MM.1S (cell line): ENCODE data around the gene NKRF.

Experiments
- DNase-seq: peaks from one replicate; pipeline ENCODE4 v3.0.0-alpha.2; 2015
- H2AFZ ChIP-seq: fragments of 300-600 bp; sonication (generic); 2 replicates; pipeline ENCODE4 v1.6.0; 2016; ENCODE audit warnings: antibody characterized with exemption, low read length
- H3F3A ChIP-seq: fragments of 300-600 bp; sonication (generic); 2 replicates; pipeline ENCODE4 v1.6.1; 2016; ENCODE audit warnings: mild to moderate bottlenecking, antibody characterized with exemption, low read length, moderate library complexity, mixed read lengths; ENCODE audit not compliant: insufficient read depth
- H3K27ac ChIP-seq: fragments of 300-600 bp; sonication (generic); 2 replicates; pipeline ENCODE4 v1.5.1; 2016; ENCODE audit warnings: mild to moderate bottlenecking, low read length
- H3K27me3 ChIP-seq: fragments of 300-600 bp; sonication (generic); replicated peaks from 2 replicates; pipeline ENCODE4 v1.6.0; 2016; ENCODE audit warnings: low read length; ENCODE audit not compliant: insufficient read depth
- H3K36me3 ChIP-seq: fragments of 300-600 bp; sonication (generic); replicated peaks from 2 replicates; pipeline ENCODE4 v1.6.1; 2016; ENCODE audit warnings: mild to moderate bottlenecking, low read length, mixed read lengths; ENCODE audit not compliant: insufficient read depth
- H3K4me1 ChIP-seq: fragments of 300-600 bp; sonication (generic); 2 replicates; pipeline ENCODE4 v1.6.1; 2016; ENCODE audit warnings: low read length, mixed read lengths
- H3K4me2 ChIP-seq: fragments of 300-600 bp; sonication (generic); 2 replicates; pipeline ENCODE4 v1.6.0; 2016; ENCODE audit warnings: low read depth, low read length
- H3K4me3 ChIP-seq: fragments of 300-600 bp; sonication (generic); 2 replicates; pipeline ENCODE4 v1.5.1; 2016; ENCODE audit warnings: low read length, mixed read lengths
- H3K79me2 ChIP-seq: fragments of 300-600 bp; sonication (generic); 2 replicates; pipeline ENCODE4 v1.6.1; 2016; ENCODE audit warnings: mixed run types, low read length, mixed read lengths
- H3K9ac ChIP-seq: fragments of 300-600 bp; sonication (generic); 2 replicates; pipeline ENCODE4 v1.6.1; 2016; ENCODE audit warnings: low read length, mixed read lengths
- H3K9me2 ChIP-seq: fragments of 300-600 bp; sonication (generic); replicated peaks from 2 replicates; pipeline ENCODE4 v1.6.1; 2016; ENCODE audit warnings: mild to moderate bottlenecking, low read length, mixed read lengths; ENCODE audit not compliant: insufficient read depth
- H3K9me3 ChIP-seq: fragments of 300-600 bp; sonication (generic); replicated peaks from 2 replicates; pipeline ENCODE4 v1.6.1; 2016; ENCODE audit warnings: mild to moderate bottlenecking, low read length, mixed read lengths; ENCODE audit not compliant: insufficient read depth
- H4K20me1 ChIP-seq: fragments of 300-600 bp; sonication (generic); 2 replicates; pipeline ENCODE4 v1.6.1; 2016; ENCODE audit warnings: mild to moderate bottlenecking, low read length, moderate library complexity, mixed read lengths; ENCODE audit not compliant: insufficient read depth
- CTCF ChIP-seq: fragments of 300-600 bp; sonication (generic); IDR thresholded peaks from 2 replicates; pipeline ENCODE4 v1.5.1; 2016; ENCODE audit warnings: antibody characterized with exemption, low read length, mixed read lengths
- EZH2 ChIP-seq: fragments of 300-600 bp; sonication (generic); optimal IDR thresholded peaks from 2 replicates; pipeline ENCODE3; 2017; ENCODE audit warnings: low read depth, mild to moderate bottlenecking, antibody characterized with exemption, low read length, mixed read lengths
- EZH2phosphoT487 ChIP-seq: fragments of 300-600 bp; sonication (generic); IDR thresholded peaks from 2 replicates; pipeline ENCODE4 v1.6.1; 2018; ENCODE audit warnings: antibody characterized with exemption, low read length

Gene NKRF

GRCh38 chrX:119541188-119541587, 65.0 kb downstream of the NKRF start:
- H3K4me1 ChIP-seq, result no peaks in the 10 kb centered on the region
- H3K79me2 ChIP-seq, result no peaks in the 10 kb centered on the region
- H3K27ac ChIP-seq, result no peak overlapping the region
- H3K27me3 ChIP-seq, result no peaks in the 10 kb centered on the region
- DNase-seq, result no peak
- TF ChIP-seq CTCF (no peak), EZH2phosphoT487 (no peak), EZH2 (no peak)
- H3K4me3 ChIP-seq, result no peak overlapping the region
- H3K9ac ChIP-seq, result no peak overlapping the region
- H3K9me2 ChIP-seq, result no peaks in the 10 kb centered on the region
- H2AFZ ChIP-seq, result no peak overlapping the region
- H3K9me3 ChIP-seq, result no peaks in the 10 kb centered on the region
- H3K36me3 ChIP-seq, result no peaks in the 10 kb centered on the region
- no peaks in the 10 kb centered on the region for H4K20me1 ChIP-seq
- no peaks in the 10 kb centered on the region for H3F3A ChIP-seq
- no peak overlapping the region for H3K4me2 ChIP-seq

DNA sequence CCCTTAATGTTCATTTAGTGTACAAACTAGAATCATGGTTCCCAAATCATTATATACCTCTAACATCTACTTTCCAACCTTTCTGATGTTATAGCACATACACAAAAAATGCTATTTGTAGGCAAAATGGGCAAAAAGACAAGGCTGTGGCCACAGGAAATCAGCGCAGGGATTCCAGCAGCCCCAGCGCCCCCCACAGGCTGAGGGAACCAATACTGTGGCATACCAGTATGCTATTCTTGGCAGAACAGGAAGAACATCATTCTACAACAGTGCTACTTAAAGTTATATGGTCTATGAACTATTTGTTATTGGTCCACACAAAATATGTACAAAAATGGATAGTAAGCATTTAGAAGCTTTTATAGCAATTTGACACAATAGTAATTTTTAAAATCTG, 66.4 kb downstream of the NKRF start:
- TF ChIP-seq EZH2phosphoT487 (no peak), EZH2 (no peak), CTCF (no peak)
- Histone ChIP-seq H3K4me1 (no peaks in the 10 kb centered on the region), H3K4me2 (no peak overlapping the region), H3K36me3 (no peaks in the 10 kb centered on the region), H3K79me2 (no peaks in the 10 kb centered on the region), H3K9me3 (no peaks in the 10 kb centered on the region), H3K9ac (no peak overlapping the region), H3K27ac (no peak overlapping the region), H3K4me3 (no peak overlapping the region), H2AFZ (no peak overlapping the region), H3F3A (no peaks in the 10 kb centered on the region), H3K9me2 (no peaks in the 10 kb centered on the region), H4K20me1 (no peaks in the 10 kb centered on the region), H3K27me3 (no peaks in the 10 kb centered on the region)
- no peak for DNase-seq
